Measurements from ENCODE around the gene OR6A2.
A peak's percentile ranks its signal among the peaks of the same experiment; 100 is the strongest.
"Not testable (repeated sequence)": the region's sequence is repeated elsewhere in the genome, so short reads cannot be mapped to it uniquely, and the experiment has no call there.

The OR6A2 gene

GRCh38 chr11:6828103-6828502, 28.6 kb upstream of the OR6A2 start:
- no peaks in the 10 kb centered on the region for H3K9me3 ChIP-seq (ENCODE audit: insufficient read depth, low read length)
- H3K4me1 ChIP-seq (ENCODE audit: insufficient read depth, insufficient read length) = no peaks in the 10 kb centered on the region
- no peaks in the 10 kb centered on the region for H3K36me3 ChIP-seq (ENCODE audit: insufficient read depth, insufficient read length, low read length)
- no peak overlapping the region for H3K9ac ChIP-seq (ENCODE audit: insufficient read length, low read depth)
- TF ChIP-seq SUZ12 (IDR thresholded peaks at IDR 0.05; ENCODE audit: extremely low read depth, insufficient read depth, insufficient read length) = no peak
- TF ChIP-seq YY1 (IDR thresholded peaks at IDR 0.05; ENCODE audit: insufficient read depth, insufficient read length) = no peak
- TF ChIP-seq ZNF274 (IDR thresholded peaks at IDR 0.05; ENCODE audit: low read depth, low read length) = no peak
- H3K4me3 ChIP-seq (ENCODE audit: insufficient read length, low read depth) = no peak overlapping the region
- no peak for DNase-seq (ENCODE audit: low read depth, low spot score)
- no peaks in the 10 kb centered on the region for H3K27me3 ChIP-seq (ENCODE audit: insufficient read depth, insufficient read length)

GRCh38 chr11:6825231-6825744, 25.8 kb upstream of the OR6A2 start:
- Histone ChIP-seq H3K36me3 (ENCODE audit: insufficient read depth, insufficient read length, low read length) (no peaks in the 10 kb centered on the region), H3K4me3 (ENCODE audit: insufficient read length, low read depth) (no peak overlapping the region), H3K4me1 (ENCODE audit: insufficient read depth, insufficient read length) (no peaks in the 10 kb centered on the region), H3K27me3 (ENCODE audit: insufficient read depth, insufficient read length) (no peaks in the 10 kb centered on the region), H3K9ac (ENCODE audit: insufficient read length, low read depth) (no peak overlapping the region), H3K9me3 (ENCODE audit: insufficient read depth, low read length) (no peaks in the 10 kb centered on the region)
- no peak for TF ChIP-seq ZNF274 (IDR thresholded peaks at IDR 0.05; ENCODE audit: low read depth, low read length)
- TF ChIP-seq YY1 (IDR thresholded peaks at IDR 0.05; ENCODE audit: insufficient read depth, insufficient read length) = no peak
- TF ChIP-seq SUZ12 (IDR thresholded peaks at IDR 0.05; ENCODE audit: extremely low read depth, insufficient read depth, insufficient read length) = no peak
- no peak for DNase-seq (ENCODE audit: low read depth, low spot score)

GRCh38 chr11:6824136-6824823, 24.8 kb upstream of the OR6A2 start:
- no peak overlapping the region for H3K4me3 ChIP-seq (ENCODE audit: insufficient read length, low read depth)
- H3K27me3 ChIP-seq (ENCODE audit: insufficient read depth, insufficient read length) = no peaks in the 10 kb centered on the region
- no peak for DNase-seq (ENCODE audit: low read depth, low spot score)
- no peaks in the 10 kb centered on the region for H3K9me3 ChIP-seq (ENCODE audit: insufficient read depth, low read length)
- no peaks in the 10 kb centered on the region for H3K4me1 ChIP-seq (ENCODE audit: insufficient read depth, insufficient read length)
- TF ChIP-seq SUZ12 (IDR thresholded peaks at IDR 0.05; ENCODE audit: extremely low read depth, insufficient read depth, insufficient read length) = no peak
- no peak for TF ChIP-seq YY1 (IDR thresholded peaks at IDR 0.05; ENCODE audit: insufficient read depth, insufficient read length)
- no peak for TF ChIP-seq ZNF274 (IDR thresholded peaks at IDR 0.05; ENCODE audit: low read depth, low read length)
- H3K36me3 ChIP-seq (ENCODE audit: insufficient read depth, insufficient read length, low read length) = no peaks in the 10 kb centered on the region
- H3K9ac ChIP-seq (ENCODE audit: insufficient read length, low read depth) = no peak overlapping the region

GRCh38 chr11:6818967-6819366, 19.5 kb upstream of the OR6A2 start:
- no peak for DNase-seq (ENCODE audit: low read depth, low spot score)
- no peak overlapping the region for H3K9ac ChIP-seq (ENCODE audit: insufficient read length, low read depth)
- H3K4me1 ChIP-seq (ENCODE audit: insufficient read depth, insufficient read length) = no peaks in the 10 kb centered on the region
- no peaks in the 10 kb centered on the region for H3K27me3 ChIP-seq (ENCODE audit: insufficient read depth, insufficient read length)
- H3K36me3 ChIP-seq (ENCODE audit: insufficient read depth, insufficient read length, low read length) = no peaks in the 10 kb centered on the region
- no peak overlapping the region for H3K4me3 ChIP-seq (ENCODE audit: insufficient read length, low read depth)
- peaks cover 16% of the 10 kb centered on the region; the same call in 1 of the 2 replicates for H3K9me3 ChIP-seq (ENCODE audit: insufficient read depth, low read length)
- TF ChIP-seq YY1 (IDR thresholded peaks at IDR 0.05; ENCODE audit: insufficient read depth, insufficient read length) = no peak
- no peak for TF ChIP-seq ZNF274 (IDR thresholded peaks at IDR 0.05; ENCODE audit: low read depth, low read length)
- TF ChIP-seq SUZ12 (IDR thresholded peaks at IDR 0.05; ENCODE audit: extremely low read depth, insufficient read depth, insufficient read length) = no peak

- Histone ChIP-seq H3K4me1 (ENCODE audit: insufficient read depth, insufficient read length) (no peaks in the 10 kb centered on the region), H3K27me3 (ENCODE audit: insufficient read depth, insufficient read length) (no peaks in the 10 kb centered on the region), H3K9me3 (ENCODE audit: insufficient read depth, low read length) (peaks cover 16% of the 10 kb centered on the region; the same call in 1 of the 2 replicates), H3K36me3 (ENCODE audit: insufficient read depth, insufficient read length, low read length) (no peaks in the 10 kb centered on the region), H3K4me3 (ENCODE audit: insufficient read length, low read depth) (no peak overlapping the region), H3K9ac (ENCODE audit: insufficient read length, low read depth) (no peak overlapping the region)
- peak; percentile 32 for DNase-seq (ENCODE audit: low read depth, low spot score)
- no peak for TF ChIP-seq SUZ12 (IDR thresholded peaks at IDR 0.05; ENCODE audit: extremely low read depth, insufficient read depth, insufficient read length)
- TF ChIP-seq YY1 (IDR thresholded peaks at IDR 0.05; ENCODE audit: insufficient read depth, insufficient read length) = no peak
- TF ChIP-seq ZNF274 (IDR thresholded peaks at IDR 0.05; ENCODE audit: low read depth, low read length) = no peak
Observed at GRCh38 chr11:6817694-6818093, 18.2 kb upstream of the OR6A2 start.

GRCh38 chr11:6813656-6814055, 14.2 kb upstream of the OR6A2 start:
- Histone ChIP-seq H3K27me3 (ENCODE audit: insufficient read depth, insufficient read length) (no peaks in the 10 kb centered on the region), H3K4me1 (ENCODE audit: insufficient read depth, insufficient read length) (no peaks in the 10 kb centered on the region), H3K9me3 (ENCODE audit: insufficient read depth, low read length) (peaks cover 9% of the 10 kb centered on the region; the same call in 1 of the 2 replicates), H3K36me3 (ENCODE audit: insufficient read depth, insufficient read length, low read length) (no peaks in the 10 kb centered on the region), H3K9ac (ENCODE audit: insufficient read length, low read depth) (no peak overlapping the region), H3K4me3 (ENCODE audit: insufficient read length, low read depth) (no peak overlapping the region)
- TF ChIP-seq YY1 (IDR thresholded peaks at IDR 0.05; ENCODE audit: insufficient read depth, insufficient read length) = no peak
- TF ChIP-seq SUZ12 (IDR thresholded peaks at IDR 0.05; ENCODE audit: extremely low read depth, insufficient read depth, insufficient read length) = no peak
- TF ChIP-seq ZNF274 (IDR thresholded peaks at IDR 0.05; ENCODE audit: low read depth, low read length) = no peak
- no peak for DNase-seq (ENCODE audit: low read depth, low spot score)

GRCh38 chr11:6812390-6813005, 13.0 kb upstream of the OR6A2 start:
- Histone ChIP-seq H3K36me3 (ENCODE audit: insufficient read depth, insufficient read length, low read length) (no peaks in the 10 kb centered on the region), H3K4me1 (ENCODE audit: insufficient read depth, insufficient read length) (no peaks in the 10 kb centered on the region), H3K9ac (ENCODE audit: insufficient read length, low read depth) (no peak overlapping the region), H3K4me3 (ENCODE audit: insufficient read length, low read depth) (no peak overlapping the region), H3K9me3 (ENCODE audit: insufficient read depth, low read length) (no peaks in the 10 kb centered on the region), H3K27me3 (ENCODE audit: insufficient read depth, insufficient read length) (no peaks in the 10 kb centered on the region)
- peak; percentile 44 for DNase-seq (ENCODE audit: low read depth, low spot score)
- TF ChIP-seq YY1 (IDR thresholded peaks at IDR 0.05; ENCODE audit: insufficient read depth, insufficient read length) (no peak), SUZ12 (IDR thresholded peaks at IDR 0.05; ENCODE audit: extremely low read depth, insufficient read depth, insufficient read length) (no peak), ZNF274 (IDR thresholded peaks at IDR 0.05; ENCODE audit: low read depth, low read length) (no peak)

- H3K36me3 ChIP-seq (ENCODE audit: insufficient read depth, insufficient read length, low read length); H3K9ac ChIP-seq (ENCODE audit: insufficient read length, low read depth); H3K4me1 ChIP-seq (ENCODE audit: insufficient read depth, insufficient read length); H3K27me3 ChIP-seq (ENCODE audit: insufficient read depth, insufficient read length); H3K4me3 ChIP-seq (ENCODE audit: insufficient read length, low read depth): not testable (repeated sequence)
- peak; percentile 73 for DNase-seq (ENCODE audit: low read depth, low spot score)
- H3K9me3 ChIP-seq (ENCODE audit: insufficient read depth, low read length) = peaks cover 33% of the 10 kb centered on the region
Observed at GRCh38 chr11:6801075-6801474, 1.6 kb upstream of the OR6A2 start.
